Esophagus (tissue), 2 donors: ENCODE data around the gene FAM171A2. TPM values are rescaled to one million over a fixed set of nuclear protein-coding genes. Genes with fewer than 3 reads are reported as not detected.

Experiments used
- H3K27ac ChIP-seq, 2 donors: one replicate each; pipeline ENCODE4 v1.5.1; 2013; ENCODE audit warnings: low read depth in 2 of 2, mild to moderate bottlenecking in 2 of 2, inconsistent platforms in 1 of 2, low read length in 1 of 2, moderate library complexity in 1 of 2
- H3K27me3 ChIP-seq, 2 donors: one replicate each; pipeline ENCODE4 v1.6.1; 2013; ENCODE audit warnings: low read length in 2 of 2, control low read depth in 1 of 2, mild to moderate bottlenecking in 1 of 2; ENCODE audit not compliant: insufficient read depth in 2 of 2, control insufficient read depth in 1 of 2
- H3K36me3 ChIP-seq, 2 donors: one replicate each; pipeline ENCODE4 v1.6.1; 2013; ENCODE audit warnings: low read length in 1 of 2; ENCODE audit not compliant: control insufficient read depth in 2 of 2, insufficient read depth in 2 of 2
- H3K4me1 ChIP-seq, 2 donors: one replicate each; pipeline ENCODE4 v1.6.1; 2013; ENCODE audit warnings: low read length in 1 of 2; ENCODE audit not compliant: control insufficient read depth in 2 of 2, insufficient read depth in 2 of 2
- H3K4me3 ChIP-seq, 2 donors: one replicate each; pipeline ENCODE4 v1.5.1; 2013; ENCODE audit warnings: low read length in 2 of 2, mild to moderate bottlenecking in 2 of 2, low read depth in 1 of 2, moderate library complexity in 1 of 2
- H3K9me3 ChIP-seq, 2 donors: one replicate each; pipeline ENCODE4 v1.6.1; 2013; ENCODE audit warnings: mild to moderate bottlenecking in 2 of 2, low read depth in 1 of 2, low read length in 1 of 2, moderate library complexity in 1 of 2; ENCODE audit not compliant: control insufficient read depth in 2 of 2, insufficient read depth in 1 of 2
- WGBS, 2 donors: extraction: QIAGEN DNeasy Blood & Tissue Kit; methylation state at CpG; one replicate each; pipeline ENCODE4 v1.1.7; 2013; 5-methylcytosine and 5-hydroxymethylcytosine counted together
- polyA plus RNA-seq, 2 donors: library from polyadenylated mRNA; stranded (reverse); fragments of 200-250 nt; gene quantifications; one replicate each; pipeline ENCODE4 v1.2.3, GENCODE V29; 2013
- donor health status: healthy with polysubstance abuse.
- donor health status: Bipolar disorder and iron deficiency.

The FAM171A2 gene
- polyA plus RNA-seq, 2 donors: 1.2 to 2.2 TPM

GRCh38 chr17:44362459-44362948, 1.1 kb downstream of the FAM171A2 start:
- H3K36me3 ChIP-seq: no peaks in the 10 kb centered on the region
- WGBS, 2 donors: 20 to 31% methylated on average over 11 of the region's 11 CpGs
- no peak overlapping the region for H3K27ac ChIP-seq
- H3K4me1 ChIP-seq: peaks cover 0 to 2% of the 10 kb centered on the region in 2 donors
- H3K9me3 ChIP-seq: no peaks in the 10 kb centered on the region
- no peaks in the 10 kb centered on the region for H3K27me3 ChIP-seq
- no peak overlapping the region for H3K4me3 ChIP-seq

- H3K36me3 ChIP-seq: no peaks in the 10 kb centered on the region
- no peak overlapping the region for H3K27ac ChIP-seq
- 49 to 69% methylated on average over 10 to 11 of the region's 11 CpGs for WGBS, 2 donors
- no peaks in the 10 kb centered on the region for H3K9me3 ChIP-seq
- peaks cover 0 to 2% of the 10 kb centered on the region in 2 donors for H3K4me1 ChIP-seq
- H3K4me3 ChIP-seq: no peak overlapping the region
- no peaks in the 10 kb centered on the region for H3K27me3 ChIP-seq
Observed at GRCh38 chr17:44361292-44362260, 2.1 kb downstream of the FAM171A2 start.

GRCh38 chr17:44360826-44361225, 2.8 kb downstream of the FAM171A2 start:
- Histone ChIP-seq H3K4me1 (no peaks in the 10 kb centered on the region), H3K27ac (no peak overlapping the region), H3K36me3 (no peaks in the 10 kb centered on the region), H3K4me3 (no peak overlapping the region), H3K9me3 (no peaks in the 10 kb centered on the region), H3K27me3 (no peaks in the 10 kb centered on the region)
- 48 to 57% methylated on average over 5 of the region's 5 CpGs for WGBS, 2 donors

GRCh38 chr17:44360144-44360533, 3.5 kb downstream of the FAM171A2 start:
- H3K36me3 ChIP-seq: no peaks in the 10 kb centered on the region
- no peaks in the 10 kb centered on the region for H3K4me1 ChIP-seq
- H3K4me3 ChIP-seq: no peak overlapping the region
- no peaks in the 10 kb centered on the region for H3K27me3 ChIP-seq
- no peaks in the 10 kb centered on the region for H3K9me3 ChIP-seq
- WGBS, 2 donors: 46 to 59% methylated on average over 6 of the region's 6 CpGs
- no peak overlapping the region for H3K27ac ChIP-seq

- 80 to 90% methylated on average over 14 of the region's 14 CpGs for WGBS, 2 donors
- H3K27me3 ChIP-seq: no peaks in the 10 kb centered on the region
- H3K27ac ChIP-seq: no peak overlapping the region
- H3K4me3 ChIP-seq: no peak overlapping the region
- H3K9me3 ChIP-seq: no peaks in the 10 kb centered on the region
- H3K36me3 ChIP-seq: no peaks in the 10 kb centered on the region
- no peaks in the 10 kb centered on the region for H3K4me1 ChIP-seq
Observed at GRCh38 chr17:44359458-44360143, 4.1 kb downstream of the FAM171A2 start.

GRCh38 chr17:44359006-44359405, 4.6 kb downstream of the FAM171A2 start:
- Histone ChIP-seq H3K9me3 (no peaks in the 10 kb centered on the region), H3K27ac (no peak overlapping the region), H3K27me3 (no peaks in the 10 kb centered on the region), H3K36me3 (no peaks in the 10 kb centered on the region), H3K4me3 (no peak overlapping the region), H3K4me1 (no peaks in the 10 kb centered on the region)
- WGBS, 2 donors: 58 to 67% methylated on average over 6 of the region's 6 CpGs

- Histone ChIP-seq H3K4me3 (no peak overlapping the region), H3K9me3 (no peaks in the 10 kb centered on the region), H3K27ac (no peak overlapping the region), H3K4me1 (no peaks in the 10 kb centered on the region), H3K27me3 (no peaks in the 10 kb centered on the region), H3K36me3 (no peaks in the 10 kb centered on the region)
- 84 to 85% methylated on average over 9 of the region's 9 CpGs for WGBS, 2 donors
Observed at GRCh38 chr17:44358066-44358465, 5.6 kb downstream of the FAM171A2 start.

- no peaks in the 10 kb centered on the region for H3K27me3 ChIP-seq
- no peak overlapping the region for H3K4me3 ChIP-seq
- WGBS, 2 donors: 66 to 75% methylated on average over 11 of the region's 11 CpGs
- no peaks in the 10 kb centered on the region for H3K9me3 ChIP-seq
- H3K36me3 ChIP-seq: peaks cover 8 to 18% of the 10 kb centered on the region in 2 donors
- no peak overlapping the region for H3K27ac ChIP-seq
- H3K4me1 ChIP-seq: no peaks in the 10 kb centered on the region
Observed at GRCh38 chr17:44356241-44356640, 7.4 kb downstream of the FAM171A2 start.

GRCh38 chr17:44355642-44356099, 8.0 kb downstream of the FAM171A2 start:
- Histone ChIP-seq H3K36me3 (peaks cover 11 to 23% of the 10 kb centered on the region in 2 donors), H3K9me3 (no peaks in the 10 kb centered on the region), H3K27me3 (no peaks in the 10 kb centered on the region), H3K4me3 (no peak overlapping the region), H3K4me1 (peaks cover 0 to under 1% of the 10 kb centered on the region in 2 donors), H3K27ac (no peak overlapping the region)
- WGBS, 2 donors: 80 to 83% methylated on average over 17 of the region's 17 CpGs
